Spleen (tissue), 11 donors: ENCODE results near the gene ATP8B2. TPM values are rescaled to one million over a fixed set of nuclear protein-coding genes. Genes with fewer than 3 reads are reported as not detected.

ENCODE experiments used
- DNase-seq: peaks from one replicate; pipeline ENCODE4 v3.0.0-alpha.2; 2020
- H3K27ac ChIP-seq, 8 donors: fragments of 200-600 bp; sonication (generic) in 7 of 8; 1 replicate in 4 of 8; 2 replicates in 4 of 8; pipeline versions ENCODE4 v1.5.0 to v1.8.0; 2016 to 2021; ENCODE audit warnings: inconsistent platforms in 4 of 8, mild to moderate bottlenecking in 4 of 8, moderate library complexity in 1 of 8
- H3K27me3 ChIP-seq, 7 donors: fragments of 200-600 bp; sonication (generic) in 6 of 7; replicated peaks in 1 of 7; 1 replicate in 4 of 7; 2 replicates in 3 of 7; pipeline versions ENCODE4 v1.5.0 to v1.8.0; 2016 to 2021; ENCODE audit warnings: inconsistent platforms in 3 of 7, mild to moderate bottlenecking in 1 of 7
- H3K36me3 ChIP-seq, 6 donors: fragments of 200-600 bp; sonication (generic) in 5 of 6; 1 replicate in 4 of 6; 2 replicates in 2 of 6; pipeline versions ENCODE4 v1.5.0 to v1.8.0; 2016 to 2021; ENCODE audit warnings: inconsistent platforms in 2 of 6
- H3K4me1 ChIP-seq, 6 donors: fragments of 200-600 bp; sonication (generic) in 5 of 6; 1 replicate in 3 of 6; 2 replicates in 3 of 6; pipeline versions ENCODE4 v1.5.0 to v1.8.0; 2016 to 2021; ENCODE audit warnings: inconsistent platforms in 3 of 6
- H3K4me3 ChIP-seq, 8 donors: fragments of 200-600 bp; sonication (generic) in 7 of 8; 1 replicate in 4 of 8; 2 replicates in 4 of 8; pipeline versions ENCODE4 v1.5.0 to v1.8.0; 2016 to 2021; ENCODE audit warnings: inconsistent platforms in 4 of 8, mild to moderate bottlenecking in 4 of 8, moderate library complexity in 2 of 8
- H3K9me3 ChIP-seq, 8 donors: fragments of 200-600 bp; sonication (generic) in 7 of 8; 1 replicate in 4 of 8; 2 replicates in 4 of 8; pipeline versions ENCODE4 v1.5.0 to v1.8.0; 2016 to 2021; ENCODE audit warnings: inconsistent platforms in 4 of 8
- POLR2A ChIP-seq, 3 donors: fragments of 450-650 bp; IDR thresholded peaks; one replicate each; pipeline ENCODE4 v1.5.1; 2017; ENCODE audit warnings: antibody characterized with exemption in 3 of 3, mild to moderate bottlenecking in 1 of 3
- POLR2AphosphoS5 ChIP-seq, 3 donors: sonication (generic); formaldehyde crosslinking; IDR thresholded peaks; one replicate each; pipeline ENCODE4 v1.5.1; 2017; ENCODE audit warnings: antibody characterized with exemption in 3 of 3
- WGBS, 5 donors: extraction: QIAGEN DNeasy Blood & Tissue Kit in 3 of 5; methylation state at CpG; one replicate each; pipeline versions ENCODE4 v1.1.5 to v1.1.7; 2013 to 2018; 5-methylcytosine and 5-hydroxymethylcytosine counted together
- intact Hi-C: fragments of 100-400 bp; cut with DNase I; formaldehyde crosslinking; loops from one replicate; pipeline ENCODE4 v1.15.0; 2023; ENCODE audit warnings: low total_unique reads
- polyA plus RNA-seq, 3 donors: library from polyadenylated mRNA; stranded (reverse); fragments of 200-250 nt; gene quantifications; one replicate each; pipeline ENCODE4 v1.2.1, GENCODE V29; 2013
- total RNA-seq, 7 donors: library from RNA; depleted of rRNA in 3 of 7; stranded (reverse); fragments of >200 nt in 3 of 7; fragmentation: NEBNext Ultra II Directional in 4 of 7; extraction: Animal tissue kit (Norgen Biotek cat#: 25700) in 4 of 7; gene quantifications; one replicate each; pipeline versions ENCODE4 v1.1.0 to v1.2.1, GENCODE V29; 2016 to 2021
- TF ChIP-seq, protein P1 (sequence below), 11 experiments: fragments of 200-600 bp in 7 of 11; fragments of 450-650 bp in 4 of 11; sonication (generic) in 4 of 11; IDR thresholded peaks in 8 of 11; conservative IDR thresholded peaks in 3 of 11; 1 replicate in 7 of 11; 2 replicates in 4 of 11; pipeline versions ENCODE4 v1.4.0 to v1.8.0; 2016 to 2021; ENCODE audit warnings: antibody characterized with exemption in 11 of 11, inconsistent platforms in 4 of 11, mild to moderate bottlenecking in 1 of 11
- donor health status: healthy with polysubstance abuse.
- donor health status: DM: no; HTN: no; CAD: no; lungs with moderate emphysema.
- donor health status: DM: no; HTN: no; CAD: no.
- donor health status: Bipolar disorder and iron deficiency.
- donor health status: healthy.
- donor health status: DM: no; HTN: no; CAD: no.
- donor health status: DM: yes; HTN: yes; CAD: no.

The ATP8B2 gene
- total and polyA plus RNA-seq, 10 donors, result 5.4 to 107 (median 44.7) TPM

DNA sequence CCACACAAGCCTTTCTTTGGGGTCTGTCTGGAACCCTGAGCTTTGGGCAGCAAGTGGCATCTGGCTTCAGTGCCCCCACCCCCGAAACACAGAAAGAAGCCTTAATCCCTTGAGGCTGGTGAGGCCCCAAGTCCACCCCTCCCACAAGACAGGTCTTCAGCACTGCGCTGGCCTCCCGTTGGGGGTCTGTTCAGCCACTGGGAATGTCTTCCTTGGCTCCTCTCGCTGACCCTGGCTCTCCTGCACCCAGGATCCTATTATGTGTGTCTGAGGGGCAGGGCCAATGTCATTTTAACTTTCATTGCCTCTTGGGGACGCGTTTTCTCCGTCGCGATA lies 26.9 kb downstream of the ATP8B2 start:
- Histone ChIP-seq H3K9me3 (no peaks in the 10 kb centered on the region), H3K27ac (peak overlapping the region in 7 of 8 donors; percentile 4 to 79 (median 70)), H3K4me3 (peak overlapping the region; percentile 3 to 66 (median 28)), H3K36me3 (peaks cover 0 to 34% (median 19%) of the 10 kb centered on the region in 6 donors), H3K4me1 (peaks cover 12 to 41% (median 28%) of the 10 kb centered on the region in 6 donors), H3K27me3 (peaks cover 0 to 20% (median 0%) of the 10 kb centered on the region in 7 donors)
- intact Hi-C loops, result no loop called here
- TF ChIP-seq, protein P1, sequence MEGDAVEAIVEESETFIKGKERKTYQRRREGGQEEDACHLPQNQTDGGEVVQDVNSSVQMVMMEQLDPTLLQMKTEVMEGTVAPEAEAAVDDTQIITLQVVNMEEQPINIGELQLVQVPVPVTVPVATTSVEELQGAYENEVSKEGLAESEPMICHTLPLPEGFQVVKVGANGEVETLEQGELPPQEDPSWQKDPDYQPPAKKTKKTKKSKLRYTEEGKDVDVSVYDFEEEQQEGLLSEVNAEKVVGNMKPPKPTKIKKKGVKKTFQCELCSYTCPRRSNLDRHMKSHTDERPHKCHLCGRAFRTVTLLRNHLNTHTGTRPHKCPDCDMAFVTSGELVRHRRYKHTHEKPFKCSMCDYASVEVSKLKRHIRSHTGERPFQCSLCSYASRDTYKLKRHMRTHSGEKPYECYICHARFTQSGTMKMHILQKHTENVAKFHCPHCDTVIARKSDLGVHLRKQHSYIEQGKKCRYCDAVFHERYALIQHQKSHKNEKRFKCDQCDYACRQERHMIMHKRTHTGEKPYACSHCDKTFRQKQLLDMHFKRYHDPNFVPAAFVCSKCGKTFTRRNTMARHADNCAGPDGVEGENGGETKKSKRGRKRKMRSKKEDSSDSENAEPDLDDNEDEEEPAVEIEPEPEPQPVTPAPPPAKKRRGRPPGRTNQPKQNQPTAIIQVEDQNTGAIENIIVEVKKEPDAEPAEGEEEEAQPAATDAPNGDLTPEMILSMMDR (IDR thresholded peaks at IDR 0.05 in 8 of 11, conservative IDR thresholded peaks at IDR 0.05 in 3 of 11), result no peak
- TF ChIP-seq POLR2AphosphoS5 (IDR thresholded peaks at IDR 0.05) (no peak), POLR2A (IDR thresholded peaks at IDR 0.05) (no peak)
- no peak for DNase-seq
- WGBS, 5 donors, result 12 to 19% (median 16%) methylated on average over 9 of the region's 9 CpGs

DNA sequence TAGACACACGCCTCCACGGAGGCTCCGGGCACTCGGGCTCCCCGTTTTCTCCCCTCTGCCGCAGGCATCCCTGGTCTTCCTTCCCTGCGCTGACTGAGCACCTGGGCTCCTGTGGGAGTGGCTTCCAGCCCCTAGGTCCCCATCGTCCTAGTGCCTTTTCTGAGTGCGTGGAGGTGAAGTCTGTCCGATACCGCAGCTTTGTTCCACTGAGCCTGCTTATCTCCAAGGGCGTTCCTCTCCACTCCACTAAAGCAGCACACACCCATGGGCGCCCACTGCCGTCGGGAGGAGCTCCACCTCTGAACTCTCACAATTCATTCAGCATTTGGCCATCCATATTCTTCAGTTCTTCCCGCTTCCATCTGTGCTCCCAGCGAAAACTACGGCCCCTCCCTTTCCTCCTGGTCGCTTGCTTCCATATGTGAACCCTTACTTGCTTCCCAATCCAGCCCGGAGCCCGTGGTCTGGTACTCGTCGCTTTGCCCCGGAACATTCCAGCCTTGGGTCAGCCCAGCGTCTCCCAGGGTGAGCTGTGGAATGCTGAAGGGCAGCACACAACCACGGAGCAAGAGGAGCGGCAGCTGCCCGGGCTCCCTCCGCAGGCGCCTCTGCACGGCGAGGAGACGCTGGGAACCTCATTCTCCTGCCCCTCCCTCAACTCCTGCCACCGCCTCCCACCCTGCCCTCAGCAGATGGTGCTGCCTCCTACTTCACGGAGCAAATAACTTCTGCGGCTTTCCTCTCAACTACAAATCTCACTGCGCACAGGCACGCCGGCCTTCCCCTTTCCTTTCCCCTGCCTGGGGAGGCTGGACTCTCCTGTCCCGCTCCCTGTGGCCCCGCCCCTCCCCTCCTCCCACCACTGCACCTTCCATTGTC lies 27.5 kb downstream of the ATP8B2 start:
- 1 to 2% (median 2%) methylated on average over 41 of the region's 41 CpGs for WGBS, 5 donors
- Histone ChIP-seq H3K36me3 (peaks cover 0 to 28% (median 18%) of the 10 kb centered on the region in 6 donors), H3K4me1 (peaks cover 12 to 38% (median 26%) of the 10 kb centered on the region in 6 donors), H3K9me3 (no peaks in the 10 kb centered on the region), H3K27ac (peak overlapping the region in 6 of 8 donors; percentile 55 to 79 (median 74)), H3K4me3 (peak overlapping the region; percentile 3 to 66 (median 28)), H3K27me3 (peaks cover 0 to 20% (median 0%) of the 10 kb centered on the region in 7 donors)
- intact Hi-C loops, result no loop called here
- TF ChIP-seq POLR2AphosphoS5 (IDR thresholded peaks at IDR 0.05), result peak; percentile 14 to 68 (median 60)
- TF ChIP-seq, protein P1 (IDR thresholded peaks at IDR 0.05 in 8 of 11, conservative IDR thresholded peaks at IDR 0.05 in 3 of 11), result no peak
- peak; percentile 83 for DNase-seq

DNA sequence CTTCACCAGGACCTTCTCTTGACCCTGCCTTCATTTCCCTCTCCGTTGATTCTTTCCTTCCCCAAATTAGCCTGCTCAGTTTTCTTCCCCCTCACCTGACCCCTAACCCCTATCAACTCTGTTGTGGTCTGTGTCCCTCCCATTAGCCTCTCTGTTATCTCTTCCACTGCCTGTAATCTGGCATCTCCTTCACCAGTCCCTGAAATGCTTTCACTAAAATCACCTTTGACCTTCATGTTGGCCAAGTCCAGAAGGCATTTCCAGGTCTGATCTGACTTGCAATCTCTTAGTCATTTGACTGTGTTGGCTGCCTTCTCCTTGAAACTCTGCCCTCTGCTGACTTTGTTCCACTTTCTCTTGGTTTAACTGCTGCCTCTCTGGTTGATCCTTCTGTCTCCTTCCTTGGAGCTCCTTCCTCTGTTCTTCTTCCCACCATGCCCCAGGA lies 28.2 kb downstream of the ATP8B2 start:
- WGBS, 5 donors, result 0 to 7% (median 6%) methylated on average over 1 of the region's 1 CpG
- peak overlapping the region in 4 of 8 donors; percentile 26 to 66 (median 41) for H3K4me3 ChIP-seq
- intact Hi-C loops, result no loop called here

More for the DNA sequence above, 28.2 kb downstream of the ATP8B2 start:
- no peak for TF ChIP-seq POLR2AphosphoS5 (IDR thresholded peaks at IDR 0.05)
- TF ChIP-seq, protein P1 (IDR thresholded peaks at IDR 0.05 in 8 of 11, conservative IDR thresholded peaks at IDR 0.05 in 3 of 11), result peak in 4 of 11 experiments; percentile 11 to 38 (median 25)
- no peak for DNase-seq
- peak overlapping the region in 6 of 8 donors; percentile 55 to 79 (median 74) for H3K27ac ChIP-seq
- H3K4me1 ChIP-seq, result peaks cover 12 to 38% (median 26%) of the 10 kb centered on the region in 6 donors
- no peaks in the 10 kb centered on the region for H3K9me3 ChIP-seq
- H3K27me3 ChIP-seq, result peaks cover 0 to 20% (median 0%) of the 10 kb centered on the region in 7 donors
- H3K36me3 ChIP-seq, result peaks cover 0 to 22% (median 13%) of the 10 kb centered on the region in 6 donors
